ENCODE measurements around the gene INSC.
A peak's percentile ranks its signal among the peaks of the same experiment; 100 is the strongest.
"Not testable (repeated sequence)": the region's sequence is repeated elsewhere in the genome, so short reads cannot be mapped to it uniquely, and the experiment has no call there.

Gene INSC

GRCh38 chr11:15114501-15115475, at the start of gene INSC:
Gene INSC, plus strand, starts transcription at chr11:15114923. Its CDS starts 34,252 bp downstream, at chr11:15149175.
- no peak for DNase-seq (ENCODE audit: low spot score)

GRCh38 chr11:15069751-15070150, 45.0 kb upstream of the INSC start:
- not testable (repeated sequence) for DNase-seq (ENCODE audit: low spot score)

GRCh38 chr11:15071556-15072255, 43.0 kb upstream of the INSC start:
- no peak for DNase-seq (ENCODE audit: low spot score)

GRCh38 chr11:15072551-15073143, 42.1 kb upstream of the INSC start:
- DNase-seq (ENCODE audit: low spot score), result no peak

- DNase-seq (ENCODE audit: low spot score), result no peak
Observed at GRCh38 chr11:15073361-15074205, 41.1 kb upstream of the INSC start, which contains the start of gene CALCB. Gene CALCB, plus strand, starts transcription at chr11:15073593. Its CDS starts 1,126 bp downstream, at chr11:15074719.

GRCh38 chr11:15074206-15075161, 40.2 kb upstream of the INSC start:
- peak; percentile 76 for DNase-seq (ENCODE audit: low spot score)

GRCh38 chr11:15075162-15075526, 39.6 kb upstream of the INSC start:
- no peak for DNase-seq (ENCODE audit: low spot score)

- DNase-seq (ENCODE audit: low spot score), result no peak
Observed at GRCh38 chr11:15091175-15091574, 23.5 kb upstream of the INSC start.

- no peak for DNase-seq (ENCODE audit: low spot score)
Observed at GRCh38 chr11:15091625-15092024, 23.1 kb upstream of the INSC start.

- no peak for DNase-seq (ENCODE audit: low spot score)
Observed at GRCh38 chr11:15093432-15093831, 21.3 kb upstream of the INSC start.

- no peak for DNase-seq (ENCODE audit: low spot score)
Observed at GRCh38 chr11:15095736-15096228, 18.9 kb upstream of the INSC start.

- no peak for DNase-seq (ENCODE audit: low spot score)
Observed at GRCh38 chr11:15097411-15097810, 17.3 kb upstream of the INSC start.

- no peak for DNase-seq (ENCODE audit: low spot score)
Observed at GRCh38 chr11:15099267-15099666, 15.5 kb upstream of the INSC start.

GRCh38 chr11:15101072-15101709, 13.5 kb upstream of the INSC start:
- peak; percentile 40 for DNase-seq (ENCODE audit: low spot score)

GRCh38 chr11:15104166-15104565, 10.6 kb upstream of the INSC start:
- no peak for DNase-seq (ENCODE audit: low spot score)

GRCh38 chr11:15106201-15106965, 8.3 kb upstream of the INSC start:
- DNase-seq (ENCODE audit: low spot score), result no peak

- DNase-seq (ENCODE audit: low spot score), result no peak
Observed at GRCh38 chr11:15107730-15108515, 6.8 kb upstream of the INSC start.

- DNase-seq (ENCODE audit: low spot score), result no peak
Observed at GRCh38 chr11:15108592-15109130, 6.1 kb upstream of the INSC start.
